HG03039 (cell line): ENCODE data around the gene TVP23C.

ENCODE experiments used
- ATAC-seq: cut with Tn5 transposase; IDR thresholded peaks from one replicate; pipeline ENCODE4 v1.9.1; 2021; ENCODE audit warnings: mild to moderate bottlenecking, moderate library complexity; ENCODE audit not compliant: unreplicated experiment

Gene TVP23C

GRCh38 chr17:15496735-15497670 lies 66.3 kb downstream of the TVP23C start:
- ATAC-seq = no peak

DNA sequence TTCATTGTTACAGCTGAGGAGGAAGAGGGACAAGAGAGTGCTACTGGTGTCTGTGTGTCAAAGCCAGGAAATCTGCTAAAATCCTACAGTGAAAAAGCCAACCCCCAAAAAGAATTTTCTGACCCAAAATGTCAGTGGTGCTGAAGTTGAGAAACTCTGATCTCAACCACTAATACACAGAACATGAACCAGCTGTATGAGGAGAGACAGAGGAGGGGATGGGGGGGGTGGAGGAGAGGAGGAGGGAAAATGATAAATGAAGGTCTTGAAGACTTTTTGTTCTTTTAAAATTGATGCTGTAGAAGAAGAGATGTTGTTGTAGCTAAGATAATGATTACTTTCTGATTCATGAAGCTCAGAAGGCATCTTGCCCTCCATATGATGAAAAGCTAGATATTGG lies 68.5 kb downstream of the TVP23C start:
- ATAC-seq = no peak

DNA sequence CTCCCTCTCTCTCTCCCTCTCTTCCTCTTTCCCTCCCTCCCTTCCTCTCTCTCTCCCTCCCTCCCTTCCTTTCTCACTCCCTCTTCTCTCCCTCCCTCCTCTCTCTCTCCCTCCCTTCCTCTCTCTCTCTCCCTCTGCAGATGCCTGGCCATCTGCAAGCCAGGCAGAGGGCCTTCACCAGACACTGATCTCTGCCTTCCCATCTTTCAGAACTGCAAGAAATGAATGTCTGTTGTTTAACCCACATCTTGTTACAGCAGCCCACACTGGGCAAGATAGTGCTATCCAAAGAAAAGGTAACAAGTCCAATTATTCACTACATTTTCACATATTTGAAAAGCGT lies 69.6 kb downstream of the TVP23C start:
- ATAC-seq = no peak

- no peak for ATAC-seq
Measured at GRCh38 chr17:15492791-15493692, 70.2 kb downstream of the TVP23C start.

DNA sequence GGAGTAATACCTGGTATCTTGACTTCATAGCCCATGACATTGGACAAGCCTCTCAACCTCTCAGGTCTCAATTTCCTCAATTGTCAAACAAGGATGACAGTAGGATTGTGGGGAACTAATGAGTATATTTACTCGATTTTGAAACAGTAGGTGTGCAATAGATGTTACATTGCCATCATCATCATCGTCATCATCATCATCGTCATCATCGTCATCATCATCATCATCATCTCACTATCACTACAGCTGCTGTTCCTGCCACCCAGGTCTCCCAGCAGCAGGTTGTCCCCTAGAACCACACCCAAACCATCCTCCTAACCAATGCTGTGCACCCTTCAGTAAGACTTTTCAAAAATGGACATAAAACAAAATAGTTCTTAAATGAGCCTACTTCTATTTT lies 71.1 kb downstream of the TVP23C start:
- no peak for ATAC-seq

- no peak for ATAC-seq
Measured at GRCh38 chr17:15490634-15491261, 72.5 kb downstream of the TVP23C start.

- no peak for ATAC-seq
Measured at GRCh38 chr17:15488557-15488956, 74.7 kb downstream of the TVP23C start.

DNA sequence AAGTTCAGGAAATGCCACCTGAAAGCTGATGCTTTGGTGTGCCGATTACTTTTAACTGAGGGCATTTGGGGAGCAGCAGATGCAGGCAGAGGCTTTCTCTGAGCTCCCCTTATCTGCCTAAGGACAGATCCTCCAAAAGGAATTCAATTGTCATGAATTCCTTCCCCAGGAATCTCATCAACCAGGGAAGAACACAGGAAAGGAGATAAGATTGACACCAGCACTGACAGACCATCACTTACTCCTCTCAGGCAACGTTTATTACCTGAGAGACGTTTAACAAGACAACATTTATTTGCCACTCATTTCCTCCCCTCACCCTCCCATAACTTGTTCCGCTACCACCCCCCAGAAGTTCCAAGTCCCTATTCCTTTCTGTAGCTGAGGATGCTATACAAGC lies 78.2 kb downstream of the TVP23C start:
- ATAC-seq = no peak

DNA sequence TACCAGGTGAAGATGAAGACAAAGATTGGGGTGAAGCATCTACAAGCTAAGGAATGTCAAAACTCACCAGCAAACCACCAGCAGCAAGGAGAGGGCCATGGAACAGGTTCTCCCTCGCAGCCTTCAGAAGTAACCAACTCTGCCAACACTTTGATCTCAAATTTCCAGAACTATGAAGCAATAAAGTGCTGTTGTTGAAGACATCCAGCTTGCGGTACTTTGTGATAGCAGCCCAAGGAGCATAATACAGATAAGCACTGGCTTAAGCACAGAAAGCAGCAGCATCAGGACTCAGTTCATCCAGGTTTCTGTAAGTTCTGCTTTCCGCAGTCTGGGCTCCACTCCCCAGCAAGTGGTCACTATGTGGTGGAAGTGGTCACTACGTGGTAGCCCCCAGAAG lies 79.9 kb downstream of the TVP23C start:
- no peak for ATAC-seq

DNA sequence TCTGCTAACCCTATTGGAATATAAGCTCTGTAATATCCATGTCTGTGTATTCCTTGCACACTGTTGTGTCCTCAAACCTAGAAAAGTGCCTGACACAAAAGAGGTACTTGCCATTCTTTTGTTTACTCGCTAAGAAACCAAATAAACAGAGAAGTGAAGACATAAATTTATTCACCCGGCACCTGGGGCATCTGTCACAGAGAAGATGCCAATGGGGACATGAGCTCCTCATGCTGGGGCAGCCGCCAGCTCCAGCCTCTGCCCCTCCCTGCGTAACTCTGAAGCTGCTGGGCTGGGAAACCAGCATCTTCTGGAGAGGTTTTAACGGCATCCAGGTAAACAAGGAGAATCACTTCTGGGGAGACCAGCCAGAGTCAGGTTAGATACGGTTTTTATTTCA lies 80.8 kb downstream of the TVP23C start:
- no peak for ATAC-seq

GRCh38 chr17:15481481-15481880 lies 81.8 kb downstream of the TVP23C start:
- no peak for ATAC-seq

GRCh38 chr17:15480204-15480603 lies 83.1 kb downstream of the TVP23C start:
- no peak for ATAC-seq

- no peak for ATAC-seq
Measured at GRCh38 chr17:15479703-15480102, 83.6 kb downstream of the TVP23C start.

DNA sequence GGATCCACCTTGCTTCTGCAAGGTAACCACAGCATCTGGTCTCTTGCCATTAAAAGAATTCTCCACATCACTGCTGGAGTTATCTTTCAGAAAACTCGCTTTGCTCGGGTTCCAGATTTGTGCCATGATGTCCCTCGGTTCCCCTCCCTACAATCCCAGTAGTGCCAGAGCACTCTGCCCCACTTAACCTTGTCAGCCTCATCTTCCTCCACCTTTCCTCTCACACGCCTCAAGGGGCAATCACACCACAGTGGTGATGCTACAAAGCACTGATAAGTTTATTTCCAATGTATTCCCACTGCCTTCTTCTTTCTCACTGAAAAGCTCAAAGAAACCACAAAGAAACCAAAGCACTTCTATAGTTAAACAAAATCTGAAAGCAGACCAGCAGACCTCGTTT lies 84.4 kb downstream of the TVP23C start:
- ATAC-seq = no peak

DNA sequence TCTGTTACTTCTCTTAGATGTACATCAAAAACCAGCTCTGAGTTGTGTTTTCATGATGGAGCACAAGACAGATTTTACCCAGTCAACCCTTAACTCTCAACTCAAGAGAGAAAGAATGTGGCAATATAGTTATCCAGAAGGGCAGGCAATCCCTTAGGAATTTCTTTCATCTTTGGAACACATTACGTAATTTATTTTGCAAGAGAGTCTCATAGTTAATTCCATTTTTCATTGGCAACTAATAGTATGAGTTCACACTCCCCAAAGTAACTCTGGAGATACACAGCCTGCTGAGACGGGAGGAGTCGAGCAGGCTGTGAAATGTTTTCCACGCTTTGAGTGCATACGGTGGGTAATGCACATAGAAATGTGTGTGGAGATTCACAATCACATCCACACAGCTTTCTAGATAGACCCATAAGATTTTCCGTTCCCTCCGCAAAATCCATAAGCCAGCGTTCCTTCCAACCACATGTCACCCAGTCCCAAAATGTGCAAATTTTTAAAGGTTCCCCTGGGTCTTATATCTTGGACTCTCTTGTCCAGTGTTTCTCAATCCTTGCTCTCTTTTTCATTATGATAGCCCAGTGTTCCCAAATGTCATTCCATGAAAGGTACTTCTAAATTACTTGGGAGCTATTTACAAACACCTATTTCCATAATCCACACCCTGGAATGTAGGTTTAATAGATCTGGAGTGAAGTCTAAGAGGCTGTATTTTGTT lies 87.5 kb downstream of the TVP23C start:
- ATAC-seq = no peak

- ATAC-seq = no peak
Measured at GRCh38 chr17:15472891-15473290, 90.4 kb downstream of the TVP23C start.

DNA sequence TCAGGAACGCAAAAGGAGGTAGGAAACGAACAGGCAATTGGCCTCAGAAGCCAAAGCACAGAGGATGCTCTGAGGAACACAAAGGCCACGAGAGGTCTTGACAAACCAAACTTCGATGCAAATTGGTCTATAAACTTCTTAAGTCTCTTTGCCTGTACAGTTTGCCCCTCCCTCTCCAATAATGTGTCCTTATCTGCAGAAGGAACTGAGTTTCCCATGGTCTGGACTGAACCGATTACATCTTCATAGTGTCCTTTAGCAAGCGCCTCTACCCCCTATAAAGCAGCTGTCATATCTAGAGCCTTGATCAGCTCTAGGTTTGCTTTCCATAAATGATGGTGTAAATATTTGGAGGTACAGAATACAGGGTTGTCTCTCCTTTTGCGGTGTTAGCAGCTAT lies 92.7 kb downstream of the TVP23C start:
- ATAC-seq = no peak

DNA sequence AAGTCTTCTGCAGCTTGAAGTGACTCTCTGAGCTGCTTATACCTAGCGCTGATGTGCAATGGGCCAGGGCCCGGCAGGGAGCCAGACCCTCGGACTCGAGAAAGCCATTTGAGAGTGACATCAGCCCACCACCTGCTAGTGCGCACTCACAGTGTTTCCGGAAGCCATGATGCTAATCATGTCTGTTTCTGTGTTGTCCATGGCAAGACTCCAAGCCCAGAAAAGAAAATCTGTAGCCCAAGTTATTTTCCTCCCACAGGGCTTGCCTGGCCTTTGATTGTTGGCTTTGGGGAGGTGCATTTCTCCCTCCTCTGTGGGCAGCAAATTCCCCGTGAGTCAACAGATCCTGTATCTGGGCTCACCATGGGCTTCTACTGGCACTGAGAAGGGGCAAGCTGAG lies 94.0 kb downstream of the TVP23C start:
- ATAC-seq = no peak

DNA sequence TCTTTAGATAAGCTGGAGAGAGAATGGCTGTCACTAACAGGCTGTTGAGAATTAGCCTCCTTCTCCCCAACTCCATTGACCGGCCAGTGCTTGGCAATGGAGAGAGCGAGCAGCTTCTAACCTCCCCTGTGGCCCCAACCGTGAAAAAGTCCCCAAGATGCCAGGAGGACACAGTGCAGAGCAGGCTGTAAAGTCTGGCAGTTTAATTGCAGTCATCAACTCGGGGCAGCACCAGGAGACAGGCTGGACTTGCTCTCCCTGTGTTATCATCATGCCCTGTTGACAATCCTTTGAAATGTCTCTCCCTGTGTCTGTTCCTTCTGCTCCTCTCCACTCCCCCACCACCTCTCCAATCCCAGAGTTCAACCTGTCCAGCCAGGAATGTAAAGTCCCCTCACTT lies 95.2 kb downstream of the TVP23C start:
- no peak for ATAC-seq

GRCh38 chr17:15467592-15467991 lies 95.7 kb downstream of the TVP23C start, which contains the start of gene CDRT4:
TSS of gene CDRT4 (minus strand) at chr17:15467621. CDS start at chr17:15440238, 27,383 bp downstream.
- ATAC-seq = no peak

GRCh38 chr17:15466131-15466530 lies 97.2 kb downstream of the TVP23C start:
- no peak for ATAC-seq
